Skeletal muscle tissue (tissue), 4 donors: ENCODE measurements around the gene HSF2BP. TPM values are rescaled to one million over a fixed set of nuclear protein-coding genes. Genes with fewer than 3 reads are reported as not detected.
A peak's percentile ranks its signal among the peaks of the same experiment; 100 is the strongest.

ENCODE experiments used
- H3K27ac ChIP-seq: one replicate; pipeline ENCODE4 v1.7.0; 2013; ENCODE audit warnings: mild to moderate bottlenecking, low read depth, low read length, inconsistent platforms
- H3K27me3 ChIP-seq, 3 donors: one replicate each; pipeline ENCODE4 v1.7.0; 2013; ENCODE audit warnings: low read length in 3 of 3; ENCODE audit not compliant: control insufficient read depth in 3 of 3, insufficient read depth in 3 of 3
- H3K36me3 ChIP-seq, 3 donors: one replicate each; pipeline ENCODE4 v1.7.0; 2013; ENCODE audit warnings: low read length in 3 of 3; ENCODE audit not compliant: control insufficient read depth in 3 of 3, insufficient read depth in 3 of 3
- H3K4me1 ChIP-seq, 3 donors: one replicate each; pipeline ENCODE4 v1.7.0; 2013; ENCODE audit warnings: low read length in 3 of 3, mild to moderate bottlenecking in 3 of 3; ENCODE audit not compliant: control insufficient read depth in 3 of 3, insufficient read depth in 3 of 3
- H3K4me3 ChIP-seq, 3 donors: one replicate each; pipeline ENCODE4 v1.7.0; 2013; ENCODE audit warnings: low read length in 3 of 3
- H3K9ac ChIP-seq, 3 donors: one replicate each; pipeline ENCODE4 v1.7.0; 2013; ENCODE audit warnings: low read length in 3 of 3, mild to moderate bottlenecking in 3 of 3, moderate library complexity in 2 of 3, low read depth in 1 of 3
- H3K9me3 ChIP-seq, 3 donors: one replicate each; pipeline ENCODE4 v1.7.0; 2013; ENCODE audit warnings: low read length in 3 of 3; ENCODE audit not compliant: control insufficient read depth in 3 of 3
- total RNA-seq: library from RNA; depleted of rRNA; stranded (reverse); fragments of >200 nt; gene quantifications from one replicate; pipeline ENCODE4 v1.2.3, GENCODE V29; 2014
- donor health status: Osteomylitis.

The HSF2BP gene
- total RNA-seq, 1 donor from 2014 or later = 1.6 TPM

- H3K27me3 ChIP-seq = no peaks in the 10 kb centered on the region
- H3K36me3 ChIP-seq = peaks cover 27 to 41% (median 32%) of the 10 kb centered on the region in 3 donors
- H3K27ac ChIP-seq = no peak overlapping the region
- H3K9ac ChIP-seq = no peak overlapping the region
- H3K4me1 ChIP-seq = no peaks in the 10 kb centered on the region
- H3K9me3 ChIP-seq = no peaks in the 10 kb centered on the region
- no peak overlapping the region for H3K4me3 ChIP-seq
Observed at GRCh38 chr21:43669828-43670605, 10.7 kb upstream of the HSF2BP start.

- H3K27ac ChIP-seq = no peak overlapping the region
- H3K27me3 ChIP-seq = no peaks in the 10 kb centered on the region
- peaks cover 21 to 38% (median 27%) of the 10 kb centered on the region in 3 donors for H3K36me3 ChIP-seq
- no peak overlapping the region for H3K9ac ChIP-seq
- H3K4me3 ChIP-seq = no peak overlapping the region
- H3K4me1 ChIP-seq = no peaks in the 10 kb centered on the region
- no peaks in the 10 kb centered on the region for H3K9me3 ChIP-seq
Observed at GRCh38 chr21:43667191-43667904, 8.1 kb upstream of the HSF2BP start.

- no peak overlapping the region for H3K27ac ChIP-seq
- H3K4me1 ChIP-seq = peaks cover 0 to 4% (median 3%) of the 10 kb centered on the region in 3 donors
- no peaks in the 10 kb centered on the region for H3K9me3 ChIP-seq
- no peak overlapping the region for H3K9ac ChIP-seq
- H3K36me3 ChIP-seq = peaks cover 12 to 35% (median 27%) of the 10 kb centered on the region in 3 donors
- H3K4me3 ChIP-seq = no peak overlapping the region
- no peaks in the 10 kb centered on the region for H3K27me3 ChIP-seq
Observed at GRCh38 chr21:43665879-43666278, 6.6 kb upstream of the HSF2BP start.

- Histone ChIP-seq H3K27ac (no peak overlapping the region), H3K36me3 (peaks cover 2 to 24% (median 16%) of the 10 kb centered on the region in 3 donors), H3K27me3 (no peaks in the 10 kb centered on the region), H3K9me3 (no peaks in the 10 kb centered on the region), H3K4me1 (peaks cover 5 to 15% (median 8%) of the 10 kb centered on the region in 3 donors), H3K4me3 (no peak overlapping the region), H3K9ac (no peak overlapping the region)
Observed at GRCh38 chr21:43664358-43664757, 5.1 kb upstream of the HSF2BP start.

GRCh38 chr21:43663033-43663432, 3.7 kb upstream of the HSF2BP start:
- Histone ChIP-seq H3K9me3 (no peaks in the 10 kb centered on the region), H3K36me3 (peaks cover 2 to 24% (median 16%) of the 10 kb centered on the region in 3 donors), H3K4me1 (peaks cover 13 to 20% (median 15%) of the 10 kb centered on the region in 3 donors), H3K27ac (no peak overlapping the region), H3K4me3 (no peak overlapping the region), H3K9ac (no peak overlapping the region), H3K27me3 (no peaks in the 10 kb centered on the region)

GRCh38 chr21:43662286-43662685, 3.0 kb upstream of the HSF2BP start:
- no peaks in the 10 kb centered on the region for H3K27me3 ChIP-seq
- H3K4me1 ChIP-seq = peaks cover 13 to 20% (median 15%) of the 10 kb centered on the region in 3 donors
- peaks cover 2 to 24% (median 16%) of the 10 kb centered on the region in 3 donors for H3K36me3 ChIP-seq
- H3K9ac ChIP-seq = no peak overlapping the region
- no peak overlapping the region for H3K4me3 ChIP-seq
- H3K27ac ChIP-seq = no peak overlapping the region
- H3K9me3 ChIP-seq = no peaks in the 10 kb centered on the region

GRCh38 chr21:43658769-43659135, 536 bp downstream of the HSF2BP start:
- peak overlapping the region; percentile 78 to 97 (median 94) for H3K4me3 ChIP-seq
- H3K27me3 ChIP-seq = no peaks in the 10 kb centered on the region
- peaks cover 0 to 11% (median 10%) of the 10 kb centered on the region in 3 donors for H3K36me3 ChIP-seq
- H3K4me1 ChIP-seq = peaks cover 13 to 20% (median 15%) of the 10 kb centered on the region in 3 donors
- H3K27ac ChIP-seq = peak overlapping the region; percentile 81
- H3K9me3 ChIP-seq = no peaks in the 10 kb centered on the region
- peak overlapping the region; percentile 80 to 93 (median 93) for H3K9ac ChIP-seq

- Histone ChIP-seq H3K27me3 (no peaks in the 10 kb centered on the region), H3K4me3 (no peak overlapping the region), H3K27ac (no peak overlapping the region), H3K4me1 (peaks cover 13 to 20% (median 15%) of the 10 kb centered on the region in 3 donors), H3K36me3 (peaks cover 0 to 11% (median 9%) of the 10 kb centered on the region in 3 donors), H3K9ac (no peak overlapping the region), H3K9me3 (no peaks in the 10 kb centered on the region)
Observed at GRCh38 chr21:43658088-43658741, 1.1 kb downstream of the HSF2BP start.

GRCh38 chr21:43657355-43658087, 1.8 kb downstream of the HSF2BP start:
- H3K36me3 ChIP-seq = peaks cover 0 to 11% (median 9%) of the 10 kb centered on the region in 3 donors
- peaks cover 13 to 20% (median 15%) of the 10 kb centered on the region in 3 donors for H3K4me1 ChIP-seq
- H3K9me3 ChIP-seq = no peaks in the 10 kb centered on the region
- H3K4me3 ChIP-seq = no peak overlapping the region
- no peak overlapping the region for H3K27ac ChIP-seq
- no peak overlapping the region for H3K9ac ChIP-seq
- H3K27me3 ChIP-seq = no peaks in the 10 kb centered on the region
